H7 (cell line): ENCODE results near the gene TNFRSF14. TPM values are rescaled to one million over a fixed set of nuclear protein-coding genes. Genes with fewer than 3 reads are reported as not detected.
"Not testable (repeated sequence)": the region's sequence is repeated elsewhere in the genome, so short reads cannot be mapped to it uniquely, and the experiment has no call there.

Experiments
- DNase-seq: peaks from one replicate; pipeline ENCODE4 v3.0.0; 2012
- H3K27me3 ChIP-seq: 2 replicates; pipeline ENCODE4 v1.6.0; 2011; ENCODE audit warnings: mild to moderate bottlenecking, low read length; ENCODE audit not compliant: control insufficient read depth, insufficient read depth
- H3K36me3 ChIP-seq: replicated peaks from 2 replicates; pipeline ENCODE4 v1.5.1; 2011; ENCODE audit warnings: low read length; ENCODE audit not compliant: control insufficient read depth, insufficient read depth
- H3K4me3 ChIP-seq: 2 replicates; pipeline ENCODE4 v1.5.1; 2011; ENCODE audit warnings: low read depth, mild to moderate bottlenecking, control low read depth, low read length, moderate library complexity; ENCODE audit not compliant: insufficient read depth
- total RNA-seq: library from RNA; depleted of rRNA; stranded (reverse); fragments of >200 nt; shearing (Covaris generic); gene quantifications from 2 replicates; pipeline ENCODE4 v1.2.3, GENCODE V29; 2014

Gene TNFRSF14
- total RNA-seq, 1 experiment from 2014 or later = 0.55 TPM

DNA sequence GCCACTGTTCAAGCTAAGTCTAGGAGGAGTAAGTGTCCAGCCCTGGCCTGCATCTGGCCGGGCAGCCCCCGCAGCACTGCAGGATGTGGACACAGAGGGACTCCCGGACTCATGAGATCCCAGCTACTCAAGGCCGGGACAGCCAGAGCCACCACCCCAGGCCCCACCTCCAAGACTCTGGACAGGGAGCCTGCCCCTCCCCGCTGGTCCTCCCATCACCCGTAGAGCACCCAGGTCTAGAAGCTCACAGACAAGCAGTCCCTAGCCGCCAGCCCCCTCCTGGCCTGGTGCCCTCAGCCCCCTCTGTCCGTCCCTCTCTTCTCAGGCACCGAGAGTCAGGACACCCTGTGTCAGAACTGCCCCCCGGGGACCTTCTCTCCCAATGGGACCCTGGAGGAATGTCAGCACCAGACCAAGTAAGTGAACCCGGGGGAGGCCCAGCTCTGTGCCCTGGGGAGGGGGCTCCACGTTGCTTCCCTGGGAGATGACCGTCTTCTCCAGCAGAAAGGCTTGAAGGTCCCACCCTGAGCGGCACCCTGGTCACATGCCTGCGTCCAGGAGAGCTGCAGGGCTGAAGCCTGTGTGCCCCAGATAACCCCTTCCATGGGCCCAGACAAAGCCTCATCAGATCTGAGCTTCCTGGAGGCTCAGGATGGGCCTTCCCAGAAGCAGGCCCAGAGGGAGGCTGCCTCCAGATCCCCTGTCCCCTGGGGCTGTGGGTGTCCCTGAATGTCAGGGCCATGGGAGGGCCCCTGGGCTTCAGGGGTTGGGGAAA, 4.3 kb downstream of the TNFRSF14 start:
- H3K4me3 ChIP-seq = no peak overlapping the region
- H3K36me3 ChIP-seq = no peaks in the 10 kb centered on the region
- DNase-seq = peak; percentile 46
- H3K27me3 ChIP-seq = no peaks in the 10 kb centered on the region

DNA sequence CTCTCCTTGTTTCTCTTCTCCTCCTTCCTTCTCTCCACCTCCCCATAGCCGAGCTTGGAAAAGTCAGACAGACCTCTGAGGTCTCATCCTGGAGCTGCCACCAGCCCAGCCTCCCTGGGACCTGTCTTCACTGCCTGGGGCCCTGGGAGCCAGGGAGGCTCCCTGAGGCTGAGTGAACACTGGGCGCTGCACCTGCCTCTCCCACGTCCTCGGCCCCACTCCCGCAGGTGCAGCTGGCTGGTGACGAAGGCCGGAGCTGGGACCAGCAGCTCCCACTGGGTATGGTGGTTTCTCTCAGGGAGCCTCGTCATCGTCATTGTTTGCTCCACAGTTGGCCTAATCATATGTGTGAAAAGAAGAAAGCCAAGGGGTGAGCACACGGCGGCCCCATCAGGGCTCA, 5.3 kb downstream of the TNFRSF14 start:
- H3K4me3 ChIP-seq = no peak overlapping the region
- H3K27me3 ChIP-seq = no peaks in the 10 kb centered on the region
- DNase-seq = peak; percentile 50
- H3K36me3 ChIP-seq = no peaks in the 10 kb centered on the region

DNA sequence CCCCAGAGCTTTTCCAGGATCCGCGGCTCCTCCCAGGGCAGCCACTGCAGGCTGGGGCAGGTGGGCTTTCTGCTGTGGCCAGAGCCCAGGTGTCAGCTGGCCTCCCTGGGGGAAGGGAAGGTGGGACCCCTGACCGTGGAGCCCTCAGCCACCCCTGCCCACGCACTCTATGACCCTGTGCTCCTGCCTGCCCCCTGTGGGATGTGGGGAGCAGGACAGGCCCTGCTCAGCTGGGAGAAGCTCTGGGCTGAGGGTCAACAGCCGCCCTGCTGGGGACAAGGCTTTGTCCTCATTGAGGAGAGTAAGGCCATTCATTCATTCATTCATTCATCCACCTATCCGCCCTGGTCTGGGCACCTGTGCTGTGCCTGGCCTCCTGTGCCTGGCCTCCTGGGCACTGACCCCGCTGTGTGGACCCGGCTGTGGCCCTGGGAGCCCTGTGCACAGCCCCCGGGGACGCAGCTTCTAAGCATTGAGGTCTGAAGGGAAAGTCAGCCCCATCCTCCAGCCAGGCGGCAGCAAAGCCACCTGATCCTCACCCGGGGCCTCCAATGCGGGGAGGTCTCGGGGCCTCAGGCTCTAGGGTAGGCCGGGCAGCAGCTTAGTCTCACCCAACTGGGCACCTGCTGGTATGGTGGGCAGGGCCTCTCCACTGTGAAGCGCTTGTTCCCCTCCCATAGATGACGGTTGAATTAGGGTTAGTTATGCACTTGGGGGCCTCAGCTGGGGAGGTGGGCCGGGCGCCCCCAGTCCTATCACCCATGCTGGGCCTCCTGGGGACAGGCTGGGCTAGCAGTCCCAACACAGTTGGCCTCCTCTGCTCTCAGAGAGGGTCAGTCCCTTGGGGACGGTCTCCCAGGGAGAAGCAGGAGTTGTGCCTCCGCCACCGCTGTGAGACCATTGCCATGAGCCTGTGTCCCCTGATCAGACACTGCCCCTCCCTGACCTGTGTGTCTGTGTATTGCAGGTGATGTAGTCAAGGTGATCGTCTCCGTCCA, 6.0 kb downstream of the TNFRSF14 start:
- Histone ChIP-seq H3K4me3 (no peak overlapping the region), H3K27me3 (no peaks in the 10 kb centered on the region), H3K36me3 (no peaks in the 10 kb centered on the region)
- peak; percentile 87 for DNase-seq

DNA sequence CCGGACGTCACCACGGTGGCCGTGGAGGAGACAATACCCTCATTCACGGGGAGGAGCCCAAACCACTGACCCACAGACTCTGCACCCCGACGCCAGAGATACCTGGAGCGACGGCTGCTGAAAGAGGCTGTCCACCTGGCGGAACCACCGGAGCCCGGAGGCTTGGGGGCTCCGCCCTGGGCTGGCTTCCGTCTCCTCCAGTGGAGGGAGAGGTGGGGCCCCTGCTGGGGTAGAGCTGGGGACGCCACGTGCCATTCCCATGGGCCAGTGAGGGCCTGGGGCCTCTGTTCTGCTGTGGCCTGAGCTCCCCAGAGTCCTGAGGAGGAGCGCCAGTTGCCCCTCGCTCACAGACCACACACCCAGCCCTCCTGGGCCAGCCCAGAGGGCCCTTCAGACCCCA, 7.0 kb downstream of the TNFRSF14 start:
- no peak overlapping the region for H3K4me3 ChIP-seq
- no peaks in the 10 kb centered on the region for H3K36me3 ChIP-seq
- H3K27me3 ChIP-seq = no peaks in the 10 kb centered on the region
- peak; percentile 57 for DNase-seq

DNA sequence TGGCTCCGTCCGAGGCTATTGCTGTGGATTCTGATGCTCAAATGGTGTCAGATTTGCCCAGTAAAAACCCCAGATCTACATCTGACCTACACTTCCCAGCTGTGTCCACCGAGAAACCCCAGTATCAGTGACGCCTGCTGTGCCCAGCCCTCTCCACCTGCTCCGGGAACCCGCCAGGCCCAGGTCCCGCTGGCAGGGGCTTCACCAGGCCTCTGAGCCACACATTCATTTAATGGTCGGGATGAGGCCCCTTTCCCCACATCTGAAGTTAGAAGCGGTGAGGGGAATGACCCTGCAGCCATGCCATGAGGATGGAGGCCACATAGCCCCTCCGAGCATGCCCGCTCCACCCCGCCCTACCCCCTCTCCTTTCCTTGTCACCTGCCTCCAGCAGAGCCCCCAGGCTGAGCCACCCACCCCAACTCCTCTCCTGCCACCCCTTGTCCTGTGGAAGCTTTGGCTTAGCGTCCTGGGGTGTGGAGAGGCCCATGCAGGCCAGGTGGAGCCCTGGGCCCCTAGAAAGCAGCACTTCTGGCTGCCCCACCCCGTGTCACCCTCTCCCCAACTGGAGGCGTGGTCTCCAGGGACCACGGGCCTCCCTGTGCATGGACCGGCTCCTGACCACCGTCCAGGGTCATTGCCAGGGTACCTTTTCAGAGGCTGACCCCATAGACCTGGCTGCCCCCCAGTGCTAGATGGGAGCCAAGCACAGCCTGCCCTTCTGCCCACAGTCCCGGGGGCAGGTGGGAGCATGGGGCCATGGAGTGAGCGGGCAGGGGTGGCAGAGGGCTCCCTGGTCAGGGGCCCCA, 8.0 kb downstream of the TNFRSF14 start:
- no peaks in the 10 kb centered on the region for H3K36me3 ChIP-seq
- no peak overlapping the region for H3K4me3 ChIP-seq
- no peaks in the 10 kb centered on the region for H3K27me3 ChIP-seq
- peak; percentile 44 for DNase-seq

DNA sequence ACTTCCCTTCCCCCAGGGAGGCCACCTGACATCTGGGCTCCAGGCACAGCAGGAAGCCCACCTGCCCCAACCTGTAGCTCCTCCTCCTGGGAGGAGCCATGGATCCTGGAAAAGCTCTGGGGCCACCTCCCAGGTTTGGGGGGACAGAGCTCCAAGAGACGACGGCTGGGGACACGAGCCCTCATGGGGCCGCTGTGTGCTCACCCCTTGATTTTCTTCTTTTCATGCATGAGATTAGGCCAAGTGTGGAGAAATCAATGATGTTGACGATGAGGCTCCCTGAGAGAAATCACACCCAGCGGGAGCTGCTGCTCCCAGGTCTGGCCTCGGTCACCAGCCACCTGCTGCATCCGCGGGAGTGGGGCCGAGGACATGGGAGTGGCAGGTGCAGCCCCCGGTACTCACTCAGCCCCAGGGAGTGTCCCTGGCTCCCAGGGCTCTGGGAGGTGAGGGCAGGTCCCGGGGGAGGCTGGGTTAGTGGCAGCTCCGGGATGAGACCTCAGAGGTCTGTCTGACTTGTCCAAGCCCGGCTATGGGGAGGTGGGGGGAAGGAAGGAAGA, 8.7 kb downstream of the TNFRSF14 start:
- Histone ChIP-seq H3K4me3 (no peak overlapping the region), H3K36me3 (no peaks in the 10 kb centered on the region), H3K27me3 (no peaks in the 10 kb centered on the region)
- peak; percentile 70 for DNase-seq

DNA sequence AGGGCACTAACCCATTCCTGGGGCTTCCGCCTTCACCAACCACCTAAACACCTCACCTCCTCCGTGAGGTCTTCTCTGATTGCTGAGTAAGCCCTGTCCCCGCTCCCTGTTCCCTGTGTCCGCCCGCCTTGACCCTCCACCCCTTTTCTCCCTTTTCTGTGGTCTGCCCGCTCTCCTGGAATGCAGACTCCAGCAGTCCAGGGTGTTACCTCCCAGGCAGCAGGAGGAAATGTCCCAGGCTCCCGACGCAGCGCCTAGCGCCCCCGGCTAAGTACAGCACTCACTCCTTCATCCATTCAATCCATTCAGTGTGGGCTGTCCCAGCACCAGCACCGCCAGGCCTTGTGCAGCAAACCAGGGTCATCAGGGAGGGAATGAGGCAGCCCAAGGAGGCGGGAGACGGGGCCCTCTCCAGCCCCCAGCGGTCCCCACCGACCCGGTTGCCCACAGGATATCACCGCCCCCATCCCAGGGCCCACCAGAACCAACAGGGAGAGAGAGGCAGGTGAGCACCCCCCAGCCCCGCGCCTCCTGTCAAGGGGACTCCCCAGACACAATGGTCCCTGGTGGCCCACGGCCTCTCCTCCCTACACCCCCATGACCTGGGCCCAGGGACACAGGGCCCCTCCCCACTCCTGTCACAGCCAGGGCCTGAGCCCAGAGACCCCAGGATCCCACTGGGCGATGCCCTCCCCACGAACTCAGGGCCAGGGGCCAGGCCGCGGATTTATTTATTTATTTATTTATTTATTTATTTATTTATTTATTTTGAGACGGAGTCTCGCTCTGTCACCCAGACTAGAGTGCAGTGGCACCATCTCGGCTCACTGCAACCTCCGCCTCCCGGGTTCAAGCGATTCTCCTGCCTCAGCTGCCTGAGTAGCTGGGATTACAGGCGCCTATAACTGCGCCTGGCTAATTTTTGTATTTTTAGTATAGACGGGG, 10.2 kb downstream of the TNFRSF14 start:
- H3K36me3 ChIP-seq = no peaks in the 10 kb centered on the region
- peak; percentile 54 for DNase-seq
- H3K4me3 ChIP-seq = no peak overlapping the region
- H3K27me3 ChIP-seq = no peaks in the 10 kb centered on the region

DNA sequence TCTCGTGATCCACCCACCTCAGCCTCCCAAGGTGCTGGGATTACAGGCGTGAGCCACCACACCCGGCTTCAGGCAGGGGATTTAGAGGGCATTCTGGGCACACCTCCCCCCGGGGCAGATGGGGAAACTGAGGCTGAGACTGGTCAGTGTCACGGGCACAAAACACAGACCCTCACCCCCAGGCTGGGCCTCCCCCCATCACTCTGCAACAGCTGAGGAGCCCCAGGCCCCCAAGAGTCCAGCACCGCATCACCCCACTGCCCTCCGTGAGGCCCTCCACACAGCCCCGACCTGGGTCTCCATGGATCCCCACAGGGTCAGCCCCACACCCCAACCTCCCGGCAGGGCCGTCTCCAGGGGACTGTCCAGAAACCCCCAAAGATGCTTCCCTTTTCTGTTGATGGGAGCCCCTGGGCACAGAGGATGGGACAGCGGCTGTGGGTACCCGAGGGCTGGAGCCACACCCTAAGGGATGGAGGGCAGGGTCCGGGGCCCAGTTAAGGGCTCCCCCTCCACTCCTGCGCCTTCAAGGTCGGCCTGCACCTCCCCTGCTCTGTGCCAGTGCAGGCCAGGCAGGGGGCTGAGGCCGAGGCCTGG, 11.0 kb downstream of the TNFRSF14 start:
- no peak for DNase-seq
- H3K27me3 ChIP-seq = no peaks in the 10 kb centered on the region
- H3K36me3 ChIP-seq = no peaks in the 10 kb centered on the region
- no peak overlapping the region for H3K4me3 ChIP-seq

DNA sequence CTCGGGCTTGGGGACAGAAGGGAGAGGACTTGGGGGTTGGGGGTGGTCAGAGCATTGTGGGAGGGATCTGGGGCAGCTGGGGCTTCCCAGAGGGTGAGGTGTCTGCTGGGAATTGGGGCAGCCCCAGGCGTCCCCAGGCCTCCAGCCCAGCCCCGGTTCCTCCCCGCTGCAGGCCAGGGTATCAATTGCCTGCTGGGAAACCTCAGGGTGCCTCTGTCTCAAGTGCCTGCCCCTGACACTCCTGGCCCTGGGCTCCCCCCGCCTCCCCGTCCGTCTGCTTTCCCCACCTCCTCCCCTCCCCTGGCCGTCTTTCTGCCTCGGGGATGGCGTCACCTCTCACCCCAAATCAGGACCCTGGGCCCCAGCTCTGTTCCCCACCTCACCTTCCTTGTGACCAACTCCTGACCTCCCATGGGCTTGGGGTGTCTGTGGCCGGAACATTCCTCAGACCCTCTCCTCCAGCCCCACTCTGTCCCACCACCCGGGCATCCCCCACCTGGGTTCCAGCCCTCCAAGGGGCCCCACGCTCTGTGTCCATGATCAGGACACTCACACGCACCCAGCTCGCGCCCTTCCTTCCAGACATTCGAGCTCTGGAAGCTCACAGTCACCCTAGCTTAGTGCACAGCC, 12.1 kb downstream of the TNFRSF14 start:
- H3K27me3 ChIP-seq, H3K36me3 ChIP-seq, DNase-seq, H3K4me3 ChIP-seq: not testable (repeated sequence)

DNA sequence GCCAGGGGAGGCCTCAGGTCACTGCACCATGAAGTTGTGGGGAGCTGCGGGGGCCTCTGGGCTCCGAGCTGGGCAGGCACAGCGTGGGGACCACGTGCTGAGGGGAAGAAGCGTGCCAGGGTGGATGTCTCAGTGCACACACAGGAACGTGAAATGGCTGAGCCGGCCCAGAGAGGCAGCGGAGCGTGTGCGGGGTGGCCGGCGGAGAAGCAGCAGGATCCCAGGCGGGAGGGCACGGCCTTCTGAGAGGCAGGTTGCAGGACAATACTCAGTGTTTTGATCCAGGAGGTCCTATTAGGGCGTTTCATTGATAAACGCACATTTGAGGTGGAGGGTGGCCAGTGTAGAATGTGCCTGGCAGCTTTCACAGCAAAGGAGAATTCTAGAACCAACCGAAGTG, 12.9 kb downstream of the TNFRSF14 start:
- no peaks in the 10 kb centered on the region for H3K27me3 ChIP-seq
- H3K36me3 ChIP-seq = no peaks in the 10 kb centered on the region
- H3K4me3 ChIP-seq = no peak overlapping the region
- DNase-seq = peak; percentile 55

DNA sequence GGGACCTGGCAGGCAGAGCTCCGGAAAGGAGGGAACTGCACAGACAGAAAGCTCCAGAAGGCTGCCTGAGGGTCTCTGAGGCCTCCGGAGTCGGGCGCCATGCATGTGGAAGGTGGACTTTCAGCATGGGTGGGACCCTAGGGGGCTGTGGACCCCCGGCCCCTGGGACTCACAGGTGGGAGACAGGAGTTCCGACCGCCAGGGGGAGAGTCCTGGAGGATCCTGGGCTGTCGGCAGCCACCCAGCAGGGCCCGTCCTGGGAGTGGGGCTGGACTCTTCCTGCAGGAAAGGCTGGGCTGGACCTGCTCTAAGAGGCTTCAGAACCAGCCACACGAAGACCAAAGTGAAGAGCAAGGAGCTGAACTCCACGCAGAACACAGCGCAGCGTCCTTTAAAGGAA, 13.5 kb downstream of the TNFRSF14 start:
- DNase-seq, H3K36me3 ChIP-seq, H3K27me3 ChIP-seq, H3K4me3 ChIP-seq: not testable (repeated sequence)

DNA sequence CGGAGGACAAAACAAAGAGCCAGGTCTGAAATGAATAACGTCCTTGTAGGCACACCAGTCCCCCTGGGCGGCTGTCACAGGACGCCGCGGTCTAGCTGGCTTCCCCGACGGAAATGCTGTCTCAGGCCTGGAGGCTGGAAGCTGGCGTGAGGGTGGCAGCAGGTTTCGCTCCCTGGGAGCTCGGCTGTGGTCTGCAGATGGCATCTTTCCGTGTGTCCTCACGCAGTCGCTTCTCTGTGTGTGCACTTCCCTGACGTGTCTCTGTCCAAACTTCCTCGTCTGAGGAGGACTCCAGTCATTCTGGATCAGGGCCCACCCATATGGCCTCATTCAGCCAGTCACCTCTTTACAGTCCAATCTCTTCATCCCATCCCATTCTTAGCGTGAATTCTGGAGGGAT, 14.2 kb downstream of the TNFRSF14 start:
- H3K4me3 ChIP-seq = no peak overlapping the region
- DNase-seq = no peak
- H3K27me3 ChIP-seq = no peaks in the 10 kb centered on the region
- no peaks in the 10 kb centered on the region for H3K36me3 ChIP-seq

DNA sequence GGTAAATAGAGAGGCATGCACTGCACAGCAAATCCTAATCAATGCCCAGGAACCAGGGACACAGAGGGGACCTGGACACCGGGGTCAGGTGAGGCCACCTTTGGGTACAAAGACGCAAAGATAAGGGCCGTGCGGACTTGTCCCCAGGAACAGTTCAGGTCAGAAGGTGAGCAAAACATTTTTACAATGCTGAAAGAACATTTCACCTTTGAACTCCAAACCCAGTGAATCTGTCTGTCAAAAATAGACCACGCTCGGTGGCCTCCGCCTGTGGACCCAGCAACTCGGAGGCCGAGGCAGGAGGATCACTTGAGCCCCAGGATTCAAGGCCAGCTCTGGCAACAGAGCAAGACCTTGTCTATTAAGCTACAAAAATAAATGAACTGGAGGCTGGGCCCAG, 15.2 kb downstream of the TNFRSF14 start:
- H3K36me3 ChIP-seq = no peaks in the 10 kb centered on the region
- no peak overlapping the region for H3K4me3 ChIP-seq
- no peaks in the 10 kb centered on the region for H3K27me3 ChIP-seq
- DNase-seq = no peak
